ENCODE measurements around the gene NUP85.
"Not testable (repeated sequence)": the region's sequence is repeated elsewhere in the genome, so short reads cannot be mapped to it uniquely, and the experiment has no call there.

Gene NUP85

GRCh38 chr17:75191584-75191983, 13.9 kb upstream of the NUP85 start:
- H3K4me3 ChIP-seq (ENCODE audit: low read depth, low read length), result no peak overlapping the region
- H3K27me3 ChIP-seq (ENCODE audit: insufficient read depth, low read depth, severe bottlenecking), result no peaks in the 10 kb centered on the region
- no peaks in the 10 kb centered on the region for H3K9me3 ChIP-seq (ENCODE audit: severe bottlenecking)
- H3K36me3 ChIP-seq, result no peaks in the 10 kb centered on the region
- no peak overlapping the region for H3K27ac ChIP-seq
- no peak for DNase-seq
- TF ChIP-seq, protein P1, sequence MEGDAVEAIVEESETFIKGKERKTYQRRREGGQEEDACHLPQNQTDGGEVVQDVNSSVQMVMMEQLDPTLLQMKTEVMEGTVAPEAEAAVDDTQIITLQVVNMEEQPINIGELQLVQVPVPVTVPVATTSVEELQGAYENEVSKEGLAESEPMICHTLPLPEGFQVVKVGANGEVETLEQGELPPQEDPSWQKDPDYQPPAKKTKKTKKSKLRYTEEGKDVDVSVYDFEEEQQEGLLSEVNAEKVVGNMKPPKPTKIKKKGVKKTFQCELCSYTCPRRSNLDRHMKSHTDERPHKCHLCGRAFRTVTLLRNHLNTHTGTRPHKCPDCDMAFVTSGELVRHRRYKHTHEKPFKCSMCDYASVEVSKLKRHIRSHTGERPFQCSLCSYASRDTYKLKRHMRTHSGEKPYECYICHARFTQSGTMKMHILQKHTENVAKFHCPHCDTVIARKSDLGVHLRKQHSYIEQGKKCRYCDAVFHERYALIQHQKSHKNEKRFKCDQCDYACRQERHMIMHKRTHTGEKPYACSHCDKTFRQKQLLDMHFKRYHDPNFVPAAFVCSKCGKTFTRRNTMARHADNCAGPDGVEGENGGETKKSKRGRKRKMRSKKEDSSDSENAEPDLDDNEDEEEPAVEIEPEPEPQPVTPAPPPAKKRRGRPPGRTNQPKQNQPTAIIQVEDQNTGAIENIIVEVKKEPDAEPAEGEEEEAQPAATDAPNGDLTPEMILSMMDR (IDR thresholded peaks at IDR 0.05; ENCODE audit: low read depth, low read length), result no peak

GRCh38 chr17:75194879-75195278, 10.6 kb upstream of the NUP85 start:
- DNase-seq, result no peak
- H3K27me3 ChIP-seq (ENCODE audit: insufficient read depth, low read depth, severe bottlenecking), result no peaks in the 10 kb centered on the region
- H3K9me3 ChIP-seq (ENCODE audit: severe bottlenecking), result no peaks in the 10 kb centered on the region
- H3K4me3 ChIP-seq (ENCODE audit: low read depth, low read length), result no peak overlapping the region
- TF ChIP-seq, protein P1 (IDR thresholded peaks at IDR 0.05; ENCODE audit: low read depth, low read length), result no peak
- no peak overlapping the region for H3K27ac ChIP-seq
- H3K36me3 ChIP-seq, result no peaks in the 10 kb centered on the region

DNA sequence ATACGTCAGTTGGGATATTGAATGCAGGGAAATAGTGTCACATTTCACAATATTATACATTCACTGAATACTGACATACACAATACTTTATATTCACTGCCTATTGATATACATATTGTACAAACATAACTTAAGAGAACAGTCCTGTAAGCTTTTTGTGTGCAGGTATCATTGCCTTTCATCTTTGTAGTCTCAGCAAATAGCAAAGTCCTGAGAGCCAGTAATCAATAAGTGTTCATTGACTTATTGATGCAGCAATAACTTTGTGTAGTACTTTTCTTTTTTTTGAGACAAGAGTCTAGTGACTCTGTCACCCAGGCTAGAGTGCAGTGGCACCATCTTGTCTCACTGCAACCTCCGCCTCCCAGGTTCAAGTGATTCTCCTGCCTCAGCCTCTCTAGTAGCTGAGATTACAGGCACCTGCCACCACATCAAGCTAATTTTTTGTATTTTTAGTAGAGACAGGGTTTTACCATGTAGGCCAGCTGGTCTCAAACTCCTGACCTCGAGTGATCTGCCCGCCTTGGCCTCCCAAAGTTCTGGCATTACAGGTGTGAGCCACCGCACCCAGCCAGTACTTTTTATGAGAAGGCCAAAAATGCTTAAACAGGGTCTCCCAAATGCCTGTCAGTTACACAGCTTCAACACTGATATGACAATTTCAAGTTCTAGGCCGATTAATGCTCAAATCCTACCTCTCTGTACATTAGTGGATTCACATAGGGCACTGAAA, 5.4 kb upstream of the NUP85 start:
- H3K4me3 ChIP-seq (ENCODE audit: low read depth, low read length), result no peak overlapping the region
- no peak for DNase-seq
- TF ChIP-seq, protein P1 (IDR thresholded peaks at IDR 0.05; ENCODE audit: low read depth, low read length), result no peak
- no peak overlapping the region for H3K27ac ChIP-seq
- no peaks in the 10 kb centered on the region for H3K27me3 ChIP-seq (ENCODE audit: insufficient read depth, low read depth, severe bottlenecking)
- H3K9me3 ChIP-seq (ENCODE audit: severe bottlenecking), result no peaks in the 10 kb centered on the region
- H3K36me3 ChIP-seq, result no peaks in the 10 kb centered on the region

DNA sequence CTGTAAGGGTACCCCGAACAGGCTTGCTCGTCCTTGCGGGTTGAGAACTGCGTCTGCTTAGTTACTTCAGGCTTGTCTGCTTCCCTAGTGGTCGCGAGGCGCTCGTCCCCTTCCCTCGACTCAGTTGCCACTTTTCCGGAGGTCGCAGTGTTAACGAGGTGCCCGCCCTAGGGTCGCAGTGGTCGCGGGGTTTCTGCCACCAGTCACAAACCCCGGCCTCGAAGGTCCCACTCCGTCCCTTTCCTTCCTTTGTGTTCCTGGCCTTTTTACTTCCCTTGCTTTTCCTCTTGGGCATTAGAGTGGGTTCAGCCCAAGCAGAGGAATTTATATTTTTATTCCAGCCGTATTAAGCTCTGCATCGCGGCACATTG, 299 bp downstream of the NUP85 start:
- peak overlapping the region; percentile 79 for H3K4me3 ChIP-seq (ENCODE audit: low read depth, low read length)
- no peak for DNase-seq
- H3K27ac ChIP-seq, result peak overlapping the region; percentile 100
- H3K36me3 ChIP-seq, result peaks cover 41% of the 10 kb centered on the region
- no peaks in the 10 kb centered on the region for H3K9me3 ChIP-seq (ENCODE audit: severe bottlenecking)
- TF ChIP-seq, protein P1 (IDR thresholded peaks at IDR 0.05; ENCODE audit: low read depth, low read length), result no peak
- no peaks in the 10 kb centered on the region for H3K27me3 ChIP-seq (ENCODE audit: insufficient read depth, low read depth, severe bottlenecking)

GRCh38 chr17:75207050-75207407, 1.6 kb downstream of the NUP85 start:
- H3K9me3 ChIP-seq (ENCODE audit: severe bottlenecking); DNase-seq; H3K27ac ChIP-seq; H3K4me3 ChIP-seq (ENCODE audit: low read depth, low read length); H3K27me3 ChIP-seq (ENCODE audit: insufficient read depth, low read depth, severe bottlenecking): not testable (repeated sequence)
- peaks cover 52% of the 10 kb centered on the region for H3K36me3 ChIP-seq

DNA sequence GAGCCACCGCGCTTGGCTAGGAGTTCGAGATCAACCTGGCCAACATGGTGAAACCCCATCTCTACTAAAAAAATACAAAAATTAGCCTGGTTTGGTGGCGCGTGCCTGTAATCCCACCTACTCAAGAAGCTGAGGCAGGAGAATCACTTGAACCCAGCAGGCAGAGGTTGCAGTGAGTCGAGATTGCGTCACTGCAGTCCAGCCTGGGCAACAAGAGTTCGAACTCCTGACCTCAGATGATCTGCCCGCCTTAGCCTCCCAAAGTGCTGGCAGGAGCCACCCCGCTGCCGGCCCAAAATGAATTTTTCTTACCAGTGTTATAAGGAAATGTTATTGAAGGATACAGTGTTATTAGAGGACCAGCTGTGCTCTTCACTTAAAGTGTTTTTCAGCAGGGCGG, 2.3 kb downstream of the NUP85 start:
- peaks cover 59% of the 10 kb centered on the region for H3K36me3 ChIP-seq

More for the DNA sequence above, 2.3 kb downstream of the NUP85 start:
- TF ChIP-seq, protein P1 (IDR thresholded peaks at IDR 0.05; ENCODE audit: low read depth, low read length), result no peak
- H3K9me3 ChIP-seq (ENCODE audit: severe bottlenecking), result no peaks in the 10 kb centered on the region
- H3K27ac ChIP-seq, result no peak overlapping the region
- H3K27me3 ChIP-seq (ENCODE audit: insufficient read depth, low read depth, severe bottlenecking), result no peaks in the 10 kb centered on the region
- no peak overlapping the region for H3K4me3 ChIP-seq (ENCODE audit: low read depth, low read length)
- no peak for DNase-seq

All from WERI-Rb-1 (cell line).